GM18520 (cell line): ENCODE results near the gene BCL2.
A peak's percentile ranks its signal among the peaks of the same experiment; 100 is the strongest.

Experiments used
- ATAC-seq: cut with Tn5 transposase; IDR thresholded peaks from one replicate; pipeline ENCODE4 v1.9.1; 2021; ENCODE audit not compliant: unreplicated experiment

Gene BCL2

GRCh38 chr18:63311118-63312018 lies 8.2 kb downstream of the BCL2 start:
- peak; percentile 46 for ATAC-seq

GRCh38 chr18:63309422-63309821 lies 10.1 kb downstream of the BCL2 start:
- ATAC-seq, result no peak

GRCh38 chr18:63307551-63308200 lies 11.9 kb downstream of the BCL2 start:
- ATAC-seq, result no peak

GRCh38 chr18:63306819-63307550 lies 12.6 kb downstream of the BCL2 start:
- ATAC-seq, result no peak

- ATAC-seq, result no peak
These were observed 13.3 kb downstream of the BCL2 start for GRCh38 chr18:63306249-63306648.

- ATAC-seq, result no peak
These were observed 16.0 kb downstream of the BCL2 start for GRCh38 chr18:63303547-63303946.

GRCh38 chr18:63302636-63303405 lies 16.7 kb downstream of the BCL2 start:
- ATAC-seq, result no peak

- no peak for ATAC-seq
These were observed 17.3 kb downstream of the BCL2 start for GRCh38 chr18:63302220-63302619.

- no peak for ATAC-seq
These were observed 18.1 kb downstream of the BCL2 start for GRCh38 chr18:63301434-63301833.

GRCh38 chr18:63299837-63300745 lies 19.5 kb downstream of the BCL2 start:
- peak; percentile 66 for ATAC-seq

GRCh38 chr18:63298400-63299365 lies 20.9 kb downstream of the BCL2 start:
- ATAC-seq, result no peak

GRCh38 chr18:63297687-63298399 lies 21.7 kb downstream of the BCL2 start:
- no peak for ATAC-seq

- ATAC-seq, result no peak
These were observed 25.6 kb downstream of the BCL2 start for GRCh38 chr18:63293935-63294334.

- peak; percentile 63 for ATAC-seq
These were observed 26.5 kb downstream of the BCL2 start for GRCh38 chr18:63292831-63293683.

- ATAC-seq, result no peak
These were observed 28.3 kb downstream of the BCL2 start for GRCh38 chr18:63291278-63291677.

GRCh38 chr18:63290821-63291200 lies 28.8 kb downstream of the BCL2 start:
- no peak for ATAC-seq

- ATAC-seq, result no peak
These were observed 29.3 kb downstream of the BCL2 start for GRCh38 chr18:63290166-63290820.
